HG02571 (cell line): ENCODE data around the gene SPOCK1.

Experiments
- ATAC-seq: cut with Tn5 transposase; IDR thresholded peaks from one replicate; pipeline ENCODE4 v1.9.1; 2021; ENCODE audit warnings: mild to moderate bottlenecking, moderate library complexity; ENCODE audit not compliant: unreplicated experiment

The SPOCK1 gene

GRCh38 chr5:137367951-137368350 is 131.2 kb downstream of the SPOCK1 start:
- ATAC-seq: no peak

GRCh38 chr5:137366526-137366925 is 132.6 kb downstream of the SPOCK1 start:
- no peak for ATAC-seq

- no peak for ATAC-seq
These were observed 133.8 kb downstream of the SPOCK1 start for GRCh38 chr5:137365126-137365865.

DNA sequence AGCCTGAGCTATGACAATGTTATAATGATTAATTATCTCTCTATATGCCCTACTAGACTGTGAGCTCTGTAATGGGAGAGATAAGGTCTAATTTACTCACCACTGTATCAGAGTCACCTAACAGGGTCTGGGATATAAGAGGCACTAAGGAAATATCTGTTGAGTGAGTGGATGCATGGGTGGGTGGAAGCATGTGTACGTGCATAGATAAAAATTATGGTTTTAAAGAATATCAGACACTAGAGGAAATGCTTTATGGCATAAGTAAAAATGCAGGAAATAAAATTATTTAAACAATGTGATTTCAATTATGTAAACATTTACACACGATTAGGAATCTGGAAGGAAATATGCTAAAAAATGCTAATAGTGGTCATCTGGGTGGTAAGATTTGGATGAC is 137.8 kb downstream of the SPOCK1 start:
- ATAC-seq: no peak

DNA sequence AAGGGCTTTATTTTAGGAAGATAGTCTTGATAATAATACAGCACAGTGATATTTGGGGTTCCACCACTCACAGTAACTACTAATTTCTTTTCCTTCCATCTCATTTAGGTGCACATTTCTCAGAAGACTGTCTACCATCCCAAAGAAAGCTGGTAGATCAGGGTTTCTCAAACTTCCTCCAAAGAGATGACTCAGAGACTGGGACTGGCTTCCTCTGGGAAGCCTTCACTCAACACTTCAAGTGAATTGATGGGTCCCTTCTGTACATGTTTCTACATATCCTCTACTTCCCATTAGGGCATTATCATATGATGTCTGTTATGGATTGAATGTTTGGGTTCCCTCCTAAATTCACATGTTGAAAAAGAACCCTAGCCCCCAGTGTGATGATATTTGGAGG is 138.5 kb downstream of the SPOCK1 start:
- no peak for ATAC-seq

- no peak for ATAC-seq
These were observed 139.2 kb downstream of the SPOCK1 start for GRCh38 chr5:137359941-137360340.

- ATAC-seq: no peak
These were observed 141.7 kb downstream of the SPOCK1 start for GRCh38 chr5:137357436-137357835.

- no peak for ATAC-seq
These were observed 143.0 kb downstream of the SPOCK1 start for GRCh38 chr5:137356127-137356526.

DNA sequence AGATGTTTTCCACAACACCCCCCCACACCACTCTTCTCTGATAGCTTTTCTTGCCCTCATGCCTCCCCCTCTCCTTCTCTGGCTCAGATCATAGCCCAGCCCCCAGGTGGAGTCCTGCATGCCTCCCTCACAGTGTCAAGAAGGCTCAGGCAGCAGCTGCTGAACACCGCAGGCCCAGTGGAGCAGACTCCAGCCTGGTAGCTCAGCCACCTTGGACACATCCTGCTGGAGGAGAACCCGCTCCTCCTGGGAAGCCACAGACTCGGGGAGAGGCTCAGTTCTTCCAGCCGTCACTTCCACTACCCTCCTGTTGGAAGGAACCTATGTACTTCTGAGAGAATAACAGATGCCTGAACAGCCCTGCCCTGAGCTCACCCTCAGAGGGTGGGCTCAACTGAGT is 143.4 kb downstream of the SPOCK1 start:
- no peak for ATAC-seq

DNA sequence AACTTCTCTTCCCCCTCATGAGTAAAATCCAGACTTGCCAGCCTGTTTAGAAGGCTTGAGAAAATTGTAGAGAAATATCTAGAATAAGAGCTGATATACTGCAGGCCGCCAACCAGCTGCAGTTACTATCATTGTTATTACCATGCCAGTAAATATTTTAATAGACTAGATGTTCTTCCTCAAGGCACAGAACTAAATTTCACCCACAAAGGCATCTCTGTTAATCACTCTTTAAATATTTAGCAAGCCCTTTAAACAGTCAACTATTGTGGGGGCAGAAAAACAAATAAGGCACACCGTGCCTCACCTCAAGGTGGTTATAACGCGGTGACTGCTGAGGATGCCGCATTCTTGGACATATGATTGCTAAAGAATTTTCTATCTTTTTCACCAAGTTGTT is 147.0 kb downstream of the SPOCK1 start:
- no peak for ATAC-seq

- no peak for ATAC-seq
These were observed 148.3 kb downstream of the SPOCK1 start for GRCh38 chr5:137350791-137351190.

- no peak for ATAC-seq
These were observed 150.4 kb downstream of the SPOCK1 start for GRCh38 chr5:137348759-137349158.

GRCh38 chr5:137347865-137348264 is 151.3 kb downstream of the SPOCK1 start:
- ATAC-seq: no peak

DNA sequence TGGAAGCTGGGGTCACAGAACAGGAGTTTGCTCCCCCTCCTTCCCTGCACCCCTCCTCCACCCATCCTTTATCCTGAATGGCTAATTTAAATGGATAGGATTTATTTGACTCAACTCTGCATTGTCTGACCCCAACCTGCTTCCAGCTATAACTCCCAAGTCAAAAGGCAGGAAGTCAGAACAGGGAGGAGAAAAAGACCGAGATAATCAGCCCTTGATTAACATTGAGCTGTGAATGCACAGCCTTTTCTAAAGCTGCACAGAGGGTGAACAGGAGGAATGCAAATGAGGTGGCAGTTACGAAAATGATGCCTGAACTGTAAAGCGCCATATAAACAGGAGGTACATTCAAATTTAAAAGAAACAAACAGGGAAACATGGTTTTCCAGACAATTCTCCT is 152.8 kb downstream of the SPOCK1 start:
- ATAC-seq: no peak

DNA sequence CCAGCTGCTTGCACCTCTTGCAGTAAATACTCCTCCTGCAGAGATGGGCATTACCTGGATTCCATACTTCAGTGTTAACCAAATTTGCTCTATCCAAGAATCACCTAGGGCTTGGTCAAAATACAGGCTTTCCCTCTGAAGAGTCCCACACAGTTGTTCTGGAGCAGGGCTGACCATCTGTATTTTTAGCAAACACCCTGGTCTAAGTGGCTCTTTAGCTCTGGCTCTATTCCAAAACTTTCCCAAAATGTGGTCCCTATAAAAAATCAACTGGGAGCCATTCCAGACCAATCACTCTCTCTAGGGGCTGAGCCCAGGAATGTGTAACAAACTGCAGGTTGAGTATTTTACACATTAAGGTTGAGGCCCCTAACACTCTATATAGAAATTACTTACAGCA is 153.7 kb downstream of the SPOCK1 start:
- ATAC-seq: no peak

- ATAC-seq: no peak
These were observed 154.3 kb downstream of the SPOCK1 start for GRCh38 chr5:137344723-137345322.

- no peak for ATAC-seq
These were observed 155.1 kb downstream of the SPOCK1 start for GRCh38 chr5:137344021-137344420.

DNA sequence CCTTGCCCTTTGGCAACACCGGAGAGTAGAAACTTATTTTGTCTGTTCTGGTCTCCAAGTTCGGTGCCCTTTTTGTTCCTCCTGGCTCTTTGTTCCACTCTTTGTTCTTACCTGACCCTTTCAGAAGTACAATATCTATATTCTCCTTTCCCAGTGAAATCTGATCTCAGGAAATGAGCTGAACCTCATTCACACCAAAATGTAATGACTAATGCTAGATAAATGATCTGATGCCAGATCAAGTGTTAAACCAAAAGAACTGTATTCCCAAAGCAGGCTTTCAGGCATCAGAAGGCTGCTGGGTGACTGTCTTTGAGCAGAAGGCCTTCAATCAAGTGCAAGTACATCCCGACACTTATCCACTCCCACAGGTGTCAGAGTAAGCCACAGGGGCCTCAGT is 156.4 kb downstream of the SPOCK1 start:
- ATAC-seq: no peak

- ATAC-seq: no peak
These were observed 157.3 kb downstream of the SPOCK1 start for GRCh38 chr5:137341831-137342230.

DNA sequence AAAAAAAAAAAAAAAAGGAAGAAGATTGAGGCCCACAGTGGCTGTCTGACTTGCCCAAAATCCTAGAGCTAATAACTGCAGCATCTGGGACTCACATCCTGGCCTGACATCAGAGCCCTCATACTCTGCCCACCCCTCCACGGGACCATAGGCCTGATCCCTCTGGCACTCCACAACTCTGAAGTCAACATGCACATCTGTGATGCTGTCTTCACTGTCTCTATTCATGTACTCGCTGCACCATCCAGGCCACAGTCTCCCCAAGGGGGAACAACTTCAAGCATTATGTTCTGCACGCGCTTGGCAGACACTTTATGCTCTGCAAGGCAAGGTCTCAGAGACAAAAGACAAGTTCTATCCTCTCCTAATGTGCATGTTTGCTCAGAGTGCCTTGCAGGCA is 158.2 kb downstream of the SPOCK1 start:
- no peak for ATAC-seq

DNA sequence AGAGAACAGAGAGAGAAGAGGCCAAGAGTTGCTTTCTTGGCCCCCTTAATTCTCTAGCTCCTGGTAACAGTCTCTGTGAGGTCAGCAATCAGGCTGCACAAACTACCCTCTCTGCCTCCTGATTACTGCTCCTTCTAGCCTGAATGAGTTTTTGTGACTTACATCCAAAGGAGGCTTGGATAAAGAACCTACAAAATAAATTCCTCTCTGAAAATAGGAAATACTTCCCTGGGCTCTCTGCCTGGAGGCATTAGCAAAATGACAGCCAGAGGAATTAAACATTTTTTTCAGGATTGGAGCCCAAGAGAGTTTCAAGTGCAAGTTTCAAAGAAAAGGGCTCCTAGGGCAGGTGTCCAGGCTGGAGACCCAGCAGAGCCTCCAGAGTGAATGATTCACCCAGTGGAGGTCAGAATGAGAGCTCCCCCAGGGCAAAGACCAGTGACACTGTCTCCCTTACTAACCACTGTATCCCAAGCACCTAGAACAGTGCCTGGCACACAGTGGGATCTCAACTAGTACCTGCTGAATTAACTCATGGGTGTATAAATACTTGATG is 162.5 kb downstream of the SPOCK1 start:
- ATAC-seq: no peak

DNA sequence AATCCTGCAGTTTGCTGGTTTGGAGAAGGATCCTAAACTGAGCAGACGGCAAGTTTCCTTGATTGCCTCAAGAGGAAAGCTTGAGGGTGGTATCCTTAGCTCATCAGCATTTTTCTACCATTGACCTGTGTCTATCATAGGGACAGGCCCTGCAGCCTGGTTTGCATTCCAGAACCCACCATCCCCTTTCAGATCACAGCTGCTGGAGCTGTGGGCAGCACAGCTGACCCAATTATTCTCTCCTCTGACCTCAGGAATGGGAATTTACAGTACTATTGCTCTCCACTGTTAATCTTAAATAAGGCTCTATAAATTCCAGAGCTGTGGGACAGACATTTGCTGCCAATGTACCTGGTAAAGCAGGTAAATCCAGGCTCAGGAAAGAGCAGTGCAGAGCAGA is 163.0 kb downstream of the SPOCK1 start:
- ATAC-seq: no peak
